ENCODE results near the gene IFIT3. TPM values are rescaled to one million over a fixed set of nuclear protein-coding genes. Genes with fewer than 3 reads are reported as not detected.
"Not testable (repeated sequence)": the region's sequence is repeated elsewhere in the genome, so short reads cannot be mapped to it uniquely, and the experiment has no call there.

IFIT3 gene
- total RNA-seq, 1 donor from 2014 or later, result 16.8 TPM

DNA sequence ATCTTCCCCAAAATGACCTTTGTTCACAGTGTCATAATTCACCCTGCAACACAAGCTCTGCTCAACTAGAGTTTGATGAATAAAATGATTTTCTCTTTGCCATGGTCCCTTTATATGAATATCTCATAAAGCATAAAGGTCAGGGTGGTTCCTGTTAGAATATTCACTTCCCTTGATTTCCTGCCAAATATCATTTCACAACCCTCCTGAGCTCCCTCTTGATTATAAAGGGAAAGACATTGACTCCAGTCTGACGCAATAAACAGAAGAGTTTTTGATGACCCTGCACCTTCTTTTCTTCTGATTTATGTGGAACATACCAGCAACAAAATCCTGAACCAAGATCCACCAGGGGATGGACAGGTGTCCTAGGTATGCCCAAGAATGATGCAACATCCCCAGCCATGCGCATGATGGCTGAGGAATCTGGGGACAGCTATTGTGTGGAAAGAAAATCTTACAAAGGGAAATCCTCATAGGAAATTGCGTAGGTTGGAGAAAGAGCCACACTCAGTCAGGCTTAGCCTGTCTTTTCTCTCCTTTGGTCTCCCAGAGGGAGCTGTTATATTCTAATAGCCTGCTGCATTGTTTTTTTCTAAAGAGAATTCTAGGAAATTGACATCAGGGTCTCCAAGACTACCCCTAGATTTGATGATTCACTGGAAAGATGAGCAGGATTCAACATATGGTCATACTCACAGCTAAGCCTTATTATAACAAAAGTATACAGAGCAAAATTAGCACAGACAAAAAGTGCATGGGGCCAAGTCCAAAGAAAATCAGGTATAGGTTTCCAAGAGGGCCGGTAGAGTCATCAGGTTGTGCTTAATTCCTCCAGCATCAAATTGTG lies 18.8 kb downstream of the IFIT3 start:
- Mint-ChIP-seq H3K27me3 (ENCODE audit: unreplicated experiment) (peaks cover 6% of the 10 kb centered on the region), H3K4me3 (ENCODE audit: unreplicated experiment) (no peak overlapping the region), H3K36me3 (ENCODE audit: low read depth, unreplicated experiment) (no peaks in the 10 kb centered on the region), H3K9me3 (ENCODE audit: unreplicated experiment) (no peaks in the 10 kb centered on the region), H3K4me1 (ENCODE audit: unreplicated experiment) (peaks cover 75% of the 10 kb centered on the region), H3K27ac (ENCODE audit: unreplicated experiment) (peak overlapping the region; percentile 95)
- DNase-seq (ENCODE audit: low spot score), result peak; percentile 31
- TF ChIP-seq, protein P1, sequence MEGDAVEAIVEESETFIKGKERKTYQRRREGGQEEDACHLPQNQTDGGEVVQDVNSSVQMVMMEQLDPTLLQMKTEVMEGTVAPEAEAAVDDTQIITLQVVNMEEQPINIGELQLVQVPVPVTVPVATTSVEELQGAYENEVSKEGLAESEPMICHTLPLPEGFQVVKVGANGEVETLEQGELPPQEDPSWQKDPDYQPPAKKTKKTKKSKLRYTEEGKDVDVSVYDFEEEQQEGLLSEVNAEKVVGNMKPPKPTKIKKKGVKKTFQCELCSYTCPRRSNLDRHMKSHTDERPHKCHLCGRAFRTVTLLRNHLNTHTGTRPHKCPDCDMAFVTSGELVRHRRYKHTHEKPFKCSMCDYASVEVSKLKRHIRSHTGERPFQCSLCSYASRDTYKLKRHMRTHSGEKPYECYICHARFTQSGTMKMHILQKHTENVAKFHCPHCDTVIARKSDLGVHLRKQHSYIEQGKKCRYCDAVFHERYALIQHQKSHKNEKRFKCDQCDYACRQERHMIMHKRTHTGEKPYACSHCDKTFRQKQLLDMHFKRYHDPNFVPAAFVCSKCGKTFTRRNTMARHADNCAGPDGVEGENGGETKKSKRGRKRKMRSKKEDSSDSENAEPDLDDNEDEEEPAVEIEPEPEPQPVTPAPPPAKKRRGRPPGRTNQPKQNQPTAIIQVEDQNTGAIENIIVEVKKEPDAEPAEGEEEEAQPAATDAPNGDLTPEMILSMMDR (IDR thresholded peaks at IDR 0.05; ENCODE audit: unreplicated experiment), result no peak

DNA sequence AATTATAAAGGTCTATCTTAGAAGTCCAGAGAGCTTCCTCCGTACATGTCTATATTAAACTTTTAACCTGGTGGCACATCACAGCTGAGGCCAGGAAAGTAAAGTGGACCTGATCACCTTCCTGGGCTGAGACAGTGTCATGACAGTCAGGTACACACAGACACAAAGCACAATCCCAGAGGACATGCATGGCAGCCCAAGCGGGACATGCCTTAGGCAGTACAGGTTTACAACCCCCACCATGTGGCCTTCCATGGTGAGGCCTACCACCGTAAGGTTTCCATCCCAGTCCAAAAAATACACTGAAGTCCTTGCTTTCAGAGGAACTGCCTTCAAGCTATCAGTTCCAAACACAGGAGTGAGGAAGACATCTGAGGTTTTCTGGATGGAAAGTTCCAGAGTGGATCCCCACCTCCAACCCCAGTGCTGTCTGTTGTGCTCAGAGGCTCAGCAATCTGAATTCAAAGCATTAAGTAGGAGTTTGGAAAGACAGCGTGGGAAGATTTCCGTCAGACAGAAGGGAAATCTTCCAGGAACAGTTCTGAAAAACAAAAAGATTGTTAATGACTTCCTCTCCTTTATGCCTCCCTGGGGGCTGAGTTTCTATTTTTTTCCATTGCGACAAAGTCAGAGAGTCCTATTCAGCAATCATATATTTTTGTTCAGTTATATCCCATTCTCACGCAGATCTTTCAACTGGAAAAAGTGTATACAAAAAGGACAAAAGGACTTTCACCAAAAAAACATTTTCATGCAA lies 20.1 kb downstream of the IFIT3 start:
- H3K4me1 Mint-ChIP-seq (ENCODE audit: unreplicated experiment), result peaks cover 76% of the 10 kb centered on the region
- TF ChIP-seq, protein P1 (IDR thresholded peaks at IDR 0.05; ENCODE audit: unreplicated experiment), result no peak
- peaks cover 6% of the 10 kb centered on the region for H3K27me3 Mint-ChIP-seq (ENCODE audit: unreplicated experiment)
- DNase-seq (ENCODE audit: low spot score), result no peak
- no peaks in the 10 kb centered on the region for H3K36me3 Mint-ChIP-seq (ENCODE audit: low read depth, unreplicated experiment)
- H3K9me3 Mint-ChIP-seq (ENCODE audit: unreplicated experiment), result no peaks in the 10 kb centered on the region
- H3K27ac Mint-ChIP-seq (ENCODE audit: unreplicated experiment), result peak overlapping the region; percentile 95
- H3K4me3 Mint-ChIP-seq (ENCODE audit: unreplicated experiment), result peak overlapping the region; percentile 70

DNA sequence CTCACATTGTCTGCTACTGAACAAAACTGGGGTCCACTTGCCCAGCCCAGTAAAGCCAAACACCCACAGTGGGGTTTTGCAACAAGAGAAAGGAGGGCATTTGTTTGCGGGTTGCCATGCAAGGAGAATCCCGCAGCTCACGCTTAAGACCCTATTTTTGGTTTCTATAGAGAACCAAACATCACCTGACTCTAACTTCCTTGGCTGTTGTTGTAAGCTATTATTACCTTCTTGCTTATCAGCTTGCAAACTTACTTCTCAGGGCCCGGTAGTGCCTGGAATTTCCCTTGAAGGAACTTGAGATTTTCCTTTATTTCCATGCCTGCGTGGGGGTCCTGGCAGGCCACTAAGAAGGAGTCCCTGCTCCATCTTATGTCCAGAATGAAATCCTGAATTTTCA lies 20.7 kb downstream of the IFIT3 start:
- Mint-ChIP-seq H3K4me3 (ENCODE audit: unreplicated experiment) (no peak overlapping the region), H3K36me3 (ENCODE audit: low read depth, unreplicated experiment) (no peaks in the 10 kb centered on the region), H3K4me1 (ENCODE audit: unreplicated experiment) (peaks cover 71% of the 10 kb centered on the region), H3K9me3 (ENCODE audit: unreplicated experiment) (no peaks in the 10 kb centered on the region), H3K27ac (ENCODE audit: unreplicated experiment) (peak overlapping the region; percentile 95), H3K27me3 (ENCODE audit: unreplicated experiment) (peaks cover 6% of the 10 kb centered on the region)
- TF ChIP-seq, protein P1 (IDR thresholded peaks at IDR 0.05; ENCODE audit: unreplicated experiment), result no peak
- DNase-seq (ENCODE audit: low spot score), result no peak

GRCh38 chr10:89348975-89349374 lies 21.2 kb downstream of the IFIT3 start:
- Mint-ChIP-seq H3K4me1 (ENCODE audit: unreplicated experiment) (peaks cover 70% of the 10 kb centered on the region), H3K4me3 (ENCODE audit: unreplicated experiment) (no peak overlapping the region), H3K36me3 (ENCODE audit: low read depth, unreplicated experiment) (peaks cover 2% of the 10 kb centered on the region), H3K27ac (ENCODE audit: unreplicated experiment) (peak overlapping the region; percentile 95), H3K9me3 (ENCODE audit: unreplicated experiment) (no peaks in the 10 kb centered on the region), H3K27me3 (ENCODE audit: unreplicated experiment) (peaks cover 6% of the 10 kb centered on the region)
- DNase-seq (ENCODE audit: low spot score), result no peak
- TF ChIP-seq, protein P1 (IDR thresholded peaks at IDR 0.05; ENCODE audit: unreplicated experiment), result no peak

DNA sequence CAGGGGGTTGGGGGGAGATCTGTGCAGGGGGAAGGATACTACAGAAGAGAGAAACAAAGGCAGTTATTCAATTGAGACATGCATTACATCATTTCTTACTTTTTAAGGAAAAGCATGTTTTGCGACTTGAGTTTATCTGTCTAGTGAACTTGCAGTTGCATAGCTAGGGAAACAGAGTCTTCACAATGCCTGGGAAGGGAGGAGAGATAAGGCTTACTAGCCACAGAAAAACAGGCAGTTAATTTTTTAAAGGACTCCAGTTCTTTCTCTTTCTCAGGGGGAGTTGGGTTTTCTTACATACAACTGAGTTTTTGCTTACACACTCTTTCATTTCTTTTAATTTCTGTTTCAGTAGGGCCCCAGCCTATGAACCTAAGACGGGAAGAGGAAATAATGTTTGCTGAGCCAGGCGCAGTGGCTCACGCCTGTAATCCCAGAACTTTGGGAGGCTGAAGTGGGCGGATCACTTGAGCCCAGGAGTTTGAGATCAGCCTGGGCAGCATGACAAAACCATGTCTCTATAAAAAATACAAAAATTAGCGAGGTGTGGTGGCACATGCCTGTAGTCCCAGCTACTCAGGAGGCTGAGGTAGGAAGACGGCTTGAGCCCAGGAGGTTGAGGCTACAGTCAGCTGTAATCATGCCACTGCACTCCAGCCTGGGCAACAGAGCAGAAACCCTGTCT lies 23.0 kb downstream of the IFIT3 start:
- H3K4me3 Mint-ChIP-seq (ENCODE audit: unreplicated experiment), result peak overlapping the region; percentile 52
- not testable (repeated sequence) for H3K9me3 Mint-ChIP-seq (ENCODE audit: unreplicated experiment); H3K27me3 Mint-ChIP-seq (ENCODE audit: unreplicated experiment); H3K36me3 Mint-ChIP-seq (ENCODE audit: low read depth, unreplicated experiment); DNase-seq (ENCODE audit: low spot score)
- H3K27ac Mint-ChIP-seq (ENCODE audit: unreplicated experiment), result peak overlapping the region; percentile 95
- peaks cover 63% of the 10 kb centered on the region for H3K4me1 Mint-ChIP-seq (ENCODE audit: unreplicated experiment)

Data from endothelial cell (in vitro differentiated cells).